Left kidney (tissue), 2 donors: ENCODE measurements around the gene TMEM18. TPM values are rescaled to one million over a fixed set of nuclear protein-coding genes. Genes with fewer than 3 reads are reported as not detected.
A peak's percentile ranks its signal among the peaks of the same experiment; 100 is the strongest.
"Not testable (repeated sequence)": the region's sequence is repeated elsewhere in the genome, so short reads cannot be mapped to it uniquely, and the experiment has no call there.

Experiments
- DNase-seq: peaks from one replicate; pipeline ENCODE4 v3.0.0-alpha.2; 2013
- polyA plus RNA-seq: library from polyadenylated mRNA; unstranded; fragments of 120-200 nt; gene quantifications from one replicate; pipeline ENCODE4 v1.2.1, GENCODE V29; 2013; ENCODE audit not compliant: insufficient read length

Gene TMEM18
- polyA plus RNA-seq, 1 donor = 56.5 TPM

- no peak for DNase-seq
Observed at GRCh38 chr2:694906-695510, 17.8 kb upstream of the TMEM18 start.

- no peak for DNase-seq
Observed at GRCh38 chr2:694174-694573, 17.0 kb upstream of the TMEM18 start.

- DNase-seq = no peak
Observed at GRCh38 chr2:693606-694005, 16.4 kb upstream of the TMEM18 start.

GRCh38 chr2:692767-693166, 15.6 kb upstream of the TMEM18 start:
- DNase-seq = no peak

GRCh38 chr2:691821-692761, 14.9 kb upstream of the TMEM18 start:
- no peak for DNase-seq

- DNase-seq = no peak
Observed at GRCh38 chr2:690799-691198, 13.6 kb upstream of the TMEM18 start.

- DNase-seq = no peak
Observed at GRCh38 chr2:689877-690510, 12.8 kb upstream of the TMEM18 start.

- DNase-seq = no peak
Observed at GRCh38 chr2:689237-689636, 12.0 kb upstream of the TMEM18 start.

- no peak for DNase-seq
Observed at GRCh38 chr2:688504-689076, 11.4 kb upstream of the TMEM18 start.

GRCh38 chr2:685421-685820, 8.2 kb upstream of the TMEM18 start:
- no peak for DNase-seq

GRCh38 chr2:684913-685312, 7.7 kb upstream of the TMEM18 start:
- DNase-seq = not testable (repeated sequence)

GRCh38 chr2:682226-682625, 5.0 kb upstream of the TMEM18 start:
- no peak for DNase-seq

GRCh38 chr2:681312-681711, 4.1 kb upstream of the TMEM18 start:
- DNase-seq = no peak

- no peak for DNase-seq
Observed at GRCh38 chr2:680496-680895, 3.3 kb upstream of the TMEM18 start.

GRCh38 chr2:678964-679363, 1.8 kb upstream of the TMEM18 start:
- DNase-seq = no peak

GRCh38 chr2:677959-678550, 849 bp upstream of the TMEM18 start:
- no peak for DNase-seq

- peak; percentile 97 for DNase-seq
Observed at GRCh38 chr2:676647-677055, 555 bp downstream of the TMEM18 start.

- no peak for DNase-seq
Observed at GRCh38 chr2:675982-676646, 1.1 kb downstream of the TMEM18 start.

- no peak for DNase-seq
Observed at GRCh38 chr2:675460-675859, 1.7 kb downstream of the TMEM18 start.

- no peak for DNase-seq
Observed at GRCh38 chr2:675051-675450, 2.2 kb downstream of the TMEM18 start.

- no peak for DNase-seq
Observed at GRCh38 chr2:674321-674985, 2.8 kb downstream of the TMEM18 start.
